Activated CD4-positive, alpha-beta memory T cell treated with anti-CD3 and anti-CD28 coated beads, Interleukin-2, amount 10 ng/mL, durations not matched to agents 7 days and 5 days (primary cell): ENCODE results near the gene ETF1. TPM values are rescaled to one million over a fixed set of nuclear protein-coding genes. Genes with fewer than 3 reads are reported as not detected.

Experiments
- CTCF ChIA-PET: fragments of 350-600 bp; sonication (Branson Sonifier 250); formaldehyde crosslinking; loops from one replicate; lab custom pipeline; 2021; ENCODE audit warnings: antibody characterized with exemption, inconsistent platforms; lab: Charles Lee
- POLR2A ChIA-PET: fragments of 350-600 bp; sonication (Branson Sonifier 250); formaldehyde crosslinking; loops from one replicate; lab custom pipeline; 2021; ENCODE audit warnings: antibody characterized with exemption; lab: Charles Lee
- DNase-seq: peaks from one replicate; pipeline ENCODE4 v3.0.0-alpha.2; 2020
- H3K27ac Mint-ChIP-seq: one replicate; pipeline ENCODE4 v1.8.0; 2021; ENCODE audit warnings: mild to moderate bottlenecking, mixed read lengths
- H3K27me3 Mint-ChIP-seq: one replicate; pipeline ENCODE4 v1.8.0; 2021; ENCODE audit warnings: mixed read lengths
- H3K36me3 Mint-ChIP-seq: one replicate; pipeline ENCODE4 v1.8.0; 2021; ENCODE audit warnings: low read depth, mixed read lengths
- H3K4me1 Mint-ChIP-seq: one replicate; pipeline ENCODE4 v1.8.0; 2021; ENCODE audit warnings: mixed read lengths
- H3K4me3 Mint-ChIP-seq: one replicate; pipeline ENCODE4 v1.8.0; 2021; ENCODE audit warnings: mild to moderate bottlenecking, mixed read lengths
- H3K9me3 Mint-ChIP-seq: one replicate; pipeline ENCODE4 v1.8.0; 2021; ENCODE audit warnings: mixed read lengths
- total RNA-seq, 2 experiments: library from RNA; stranded (reverse); gene quantifications; one replicate each; pipeline ENCODE4 v1.2.3, GENCODE V29; 2021

Gene ETF1
- total RNA-seq, 2 experiments from 2014 or later = 77.5 to 81.7 TPM

- Mint-ChIP-seq H3K4me1 (peaks cover 55% of the 10 kb centered on the region), H3K27me3 (no peaks in the 10 kb centered on the region), H3K36me3 (peaks cover 54% of the 10 kb centered on the region), H3K9me3 (no peaks in the 10 kb centered on the region), H3K4me3 (peak overlapping the region; percentile 92), H3K27ac (peak overlapping the region; percentile 97)
- ChIA-PET CTCF (no interaction called here), POLR2A (interaction anchor here (1.3 to 4.7 kb wide), 11 partner anchors 8 to 840 kb away, joined by 3 to 109 read pairs (median 9); partner anchors contain the start of genes ETF1, MATR3 and PAIP2)
- DNase-seq = no peak
Measured at GRCh38 chr5:138573949-138574670, 31.1 kb upstream of the ETF1 start.

GRCh38 chr5:138573223-138573622 lies 30.2 kb upstream of the ETF1 start:
- H3K27me3 Mint-ChIP-seq = no peaks in the 10 kb centered on the region
- H3K4me3 Mint-ChIP-seq = no peak overlapping the region
- H3K9me3 Mint-ChIP-seq = no peaks in the 10 kb centered on the region
- ChIA-PET CTCF (interaction anchor here (0.6 kb wide), 1 partner anchor 98 kb away, joined by 3 read pairs; no protein-coding TSS in a partner anchor), POLR2A (interaction anchor here (1.3 to 4.7 kb wide), 3 partner anchors 17 to 80 kb away, joined by 3 to 109 read pairs (median 4); partner anchors contain the start of gene ETF1)
- DNase-seq = no peak
- H3K27ac Mint-ChIP-seq = no peak overlapping the region
- H3K36me3 Mint-ChIP-seq = peaks cover 63% of the 10 kb centered on the region
- H3K4me1 Mint-ChIP-seq = peaks cover 61% of the 10 kb centered on the region

- POLR2A ChIA-PET = interaction anchor here (1.5 kb wide), 1 partner anchor 28 kb away, joined by 4 read pairs; the partner anchor contains the start of gene ETF1
- Mint-ChIP-seq H3K36me3 (peaks cover 84% of the 10 kb centered on the region), H3K27me3 (no peaks in the 10 kb centered on the region), H3K27ac (no peak overlapping the region), H3K4me1 (peaks cover 72% of the 10 kb centered on the region), H3K9me3 (no peaks in the 10 kb centered on the region), H3K4me3 (no peak overlapping the region)
- CTCF ChIA-PET = interaction anchor here (1.6 kb wide), 1 partner anchor 106 kb away, joined by 3 read pairs; the partner anchor contains the start of gene EGR1
- DNase-seq = no peak
Measured at GRCh38 chr5:138570871-138571270, 27.8 kb upstream of the ETF1 start.

- Mint-ChIP-seq H3K4me1 (peaks cover 78% of the 10 kb centered on the region), H3K27ac (peak overlapping the region; percentile 60), H3K4me3 (no peak overlapping the region), H3K9me3 (no peaks in the 10 kb centered on the region), H3K36me3 (peaks cover 89% of the 10 kb centered on the region), H3K27me3 (no peaks in the 10 kb centered on the region)
- ChIA-PET POLR2A (interaction anchor here (0.6 to 5.3 kb wide), 3 partner anchors 27 to 913 kb away, joined by 3 to 58 read pairs (median 3); partner anchors contain the start of genes ETF1 and STING1), CTCF (no interaction called here)
- DNase-seq = no peak
Measured at GRCh38 chr5:138569782-138570181, 26.7 kb upstream of the ETF1 start.

GRCh38 chr5:138568061-138568824 lies 25.2 kb upstream of the ETF1 start:
- Mint-ChIP-seq H3K27ac (peak overlapping the region; percentile 98), H3K9me3 (no peaks in the 10 kb centered on the region), H3K4me1 (peaks cover 81% of the 10 kb centered on the region), H3K27me3 (no peaks in the 10 kb centered on the region), H3K4me3 (no peak overlapping the region), H3K36me3 (peaks cover 90% of the 10 kb centered on the region)
- CTCF ChIA-PET = interaction anchor here (1.3 kb wide), 1 partner anchor 20 kb away, joined by 5 read pairs; no protein-coding TSS in a partner anchor
- DNase-seq = no peak
- POLR2A ChIA-PET = interaction anchor here (0.8 to 5.3 kb wide), 4 partner anchors 11 to 103 kb away, joined by 3 to 58 read pairs (median 4); partner anchors contain the start of genes EGR1 and ETF1

GRCh38 chr5:138566792-138567191 lies 23.8 kb upstream of the ETF1 start:
- no peaks in the 10 kb centered on the region for H3K9me3 Mint-ChIP-seq
- peaks cover 70% of the 10 kb centered on the region for H3K4me1 Mint-ChIP-seq
- peaks cover 82% of the 10 kb centered on the region for H3K36me3 Mint-ChIP-seq
- ChIA-PET POLR2A (interaction anchor here (0.6 to 5.3 kb wide), 4 partner anchors 9 to 24 kb away, joined by 3 to 58 read pairs (median 24); partner anchors contain the start of genes ETF1 and HSPA9), CTCF (interaction anchor here (0.7 to 1.5 kb wide), 4 partner anchors 13 to 213 kb away, joined by 3 to 4 read pairs (median 4); no protein-coding TSS in a partner anchor)
- peak overlapping the region; percentile 98 for H3K27ac Mint-ChIP-seq
- DNase-seq = no peak
- no peak overlapping the region for H3K4me3 Mint-ChIP-seq
- H3K27me3 Mint-ChIP-seq = no peaks in the 10 kb centered on the region

- ChIA-PET CTCF (interaction anchor here (1.0 to 1.2 kb wide), 3 partner anchors 10 to 100 kb away, joined by 4 to 11 read pairs (median 6); partner anchors contain the start of genes EGR1, ETF1 and HSPA9), POLR2A (interaction anchor here (0.6 to 5.3 kb wide), 7 partner anchors 10 to 878 kb away, joined by 3 to 58 read pairs (median 5); partner anchors contain the start of genes EGR1, ETF1 and HSPA9)
- Mint-ChIP-seq H3K27me3 (no peaks in the 10 kb centered on the region), H3K4me1 (peaks cover 69% of the 10 kb centered on the region), H3K36me3 (peaks cover 84% of the 10 kb centered on the region), H3K27ac (peak overlapping the region; percentile 98), H3K9me3 (no peaks in the 10 kb centered on the region), H3K4me3 (peak overlapping the region; percentile 67)
- DNase-seq = peak; percentile 59
Measured at GRCh38 chr5:138565100-138565821, 22.2 kb upstream of the ETF1 start.

- POLR2A ChIA-PET = interaction anchor here (0.9 to 1.7 kb wide), 4 partner anchors 9 to 22 kb away, joined by 3 to 8 read pairs (median 6); partner anchors contain the start of genes ETF1 and HSPA9
- CTCF ChIA-PET = interaction anchor here (0.6 to 1.6 kb wide), 3 partner anchors 12 to 114 kb away, joined by 3 to 4 read pairs (median 4); partner anchors contain the start of gene HSPA9
- DNase-seq = no peak
- Mint-ChIP-seq H3K36me3 (peaks cover 86% of the 10 kb centered on the region), H3K4me1 (peaks cover 67% of the 10 kb centered on the region), H3K27ac (peak overlapping the region; percentile 98), H3K4me3 (no peak overlapping the region), H3K27me3 (no peaks in the 10 kb centered on the region), H3K9me3 (no peaks in the 10 kb centered on the region)
Measured at GRCh38 chr5:138564242-138564641, 21.2 kb upstream of the ETF1 start.

- no peaks in the 10 kb centered on the region for H3K27me3 Mint-ChIP-seq
Measured at GRCh38 chr5:138563340-138564118, 20.5 kb upstream of the ETF1 start.

GRCh38 chr5:138560971-138561370 lies 17.9 kb upstream of the ETF1 start:
- H3K27ac Mint-ChIP-seq = no peak overlapping the region
- ChIA-PET CTCF (no interaction called here), POLR2A (interaction anchor here (1.5 kb wide), 1 partner anchor 14 kb away, joined by 4 read pairs; the partner anchor contains the start of gene HSPA9)
- no peaks in the 10 kb centered on the region for H3K9me3 Mint-ChIP-seq
- H3K36me3 Mint-ChIP-seq = peaks cover 87% of the 10 kb centered on the region
- H3K4me3 Mint-ChIP-seq = no peak overlapping the region
- H3K4me1 Mint-ChIP-seq = peaks cover 39% of the 10 kb centered on the region
- no peak for DNase-seq
- no peaks in the 10 kb centered on the region for H3K27me3 Mint-ChIP-seq

More at GRCh38 chr5:138563340-138564118, 20.5 kb upstream of the ETF1 start:
- Mint-ChIP-seq H3K4me3 (no peak overlapping the region), H3K36me3 (peaks cover 86% of the 10 kb centered on the region), H3K4me1 (peaks cover 62% of the 10 kb centered on the region), H3K27ac (peak overlapping the region; percentile 38), H3K9me3 (no peaks in the 10 kb centered on the region)
- ChIA-PET CTCF (interaction anchor here (0.6 to 1.6 kb wide), 3 partner anchors 12 to 113 kb away, joined by 3 to 4 read pairs (median 4); partner anchors contain the start of gene HSPA9), POLR2A (interaction anchor here (0.8 to 1.7 kb wide), 6 partner anchors 9 to 21 kb away, joined by 3 to 8 read pairs (median 5); partner anchors contain the start of genes ETF1 and HSPA9)
- no peak for DNase-seq

- no peaks in the 10 kb centered on the region for H3K9me3 Mint-ChIP-seq
- H3K27ac Mint-ChIP-seq = no peak overlapping the region
- no peak for DNase-seq
- no peaks in the 10 kb centered on the region for H3K27me3 Mint-ChIP-seq
- ChIA-PET CTCF (no interaction called here), POLR2A (interaction anchor here (1.0 kb wide), 1 partner anchor 9 kb away, joined by 3 read pairs; no protein-coding TSS in a partner anchor)
- peaks cover 83% of the 10 kb centered on the region for H3K36me3 Mint-ChIP-seq
- peaks cover 31% of the 10 kb centered on the region for H3K4me1 Mint-ChIP-seq
- H3K4me3 Mint-ChIP-seq = no peak overlapping the region
Measured at GRCh38 chr5:138559937-138560336, 16.9 kb upstream of the ETF1 start.
